ENCODE results near the gene NOP53. TPM values are rescaled to one million over a fixed set of nuclear protein-coding genes. Genes with fewer than 3 reads are reported as not detected.
A peak's percentile ranks its signal among the peaks of the same experiment; 100 is the strongest.

NOP53 gene
- total RNA-seq, 1 donor from 2014 or later = 89.9 TPM

DNA sequence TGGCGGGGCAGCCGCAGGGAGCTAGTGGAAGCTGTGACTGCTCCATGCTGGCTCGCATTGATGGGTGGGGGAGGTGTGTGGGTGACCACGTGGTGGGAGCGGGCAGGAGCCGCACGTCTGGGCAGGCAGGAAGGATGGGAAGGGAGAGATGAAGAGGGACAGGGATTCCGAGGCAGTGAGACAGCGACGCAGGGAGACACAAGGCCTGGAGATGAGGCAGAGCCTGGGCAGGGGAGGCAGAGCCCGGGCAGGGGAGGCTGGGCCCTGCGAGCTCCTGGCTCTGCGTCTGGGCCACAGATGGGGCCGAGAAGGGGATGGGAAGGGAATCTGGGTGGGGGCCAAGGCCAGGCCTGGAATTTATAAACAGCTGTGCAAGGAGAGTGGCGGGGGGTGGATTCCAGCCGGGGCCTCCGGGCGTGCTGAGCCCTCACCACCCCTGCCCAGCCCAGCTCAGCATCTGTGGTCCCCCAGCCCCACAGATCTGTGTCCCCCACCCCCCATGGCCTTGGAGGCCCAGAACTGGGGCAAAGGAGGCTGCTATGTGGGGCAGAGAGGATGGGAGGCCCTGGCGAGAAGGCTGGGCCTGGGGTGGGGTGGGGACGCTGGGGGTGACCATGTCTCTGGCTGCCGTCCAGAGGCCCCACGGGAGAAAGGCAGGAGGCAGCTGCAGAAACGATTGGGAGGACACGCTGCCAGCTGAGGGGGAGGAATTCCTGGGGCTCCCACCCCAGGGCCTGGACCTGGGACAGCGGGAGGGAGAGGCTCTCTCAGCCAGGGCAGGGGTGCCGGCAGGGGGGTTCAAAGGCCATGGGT lies 26.1 kb upstream of the NOP53 start:
- H3K27me3 ChIP-seq (ENCODE audit: insufficient read depth, low read length) = no peaks in the 10 kb centered on the region
- Mint-ChIP-seq H3K4me3 (ENCODE audit: unreplicated experiment) (peak overlapping the region; percentile 17), H3K4me1 (ENCODE audit: low read depth, unreplicated experiment) (peaks cover 35% of the 10 kb centered on the region), H3K27ac (ENCODE audit: unreplicated experiment) (peak overlapping the region; percentile 91), H3K9me3 (ENCODE audit: unreplicated experiment) (peaks cover 8% of the 10 kb centered on the region), H3K36me3 (ENCODE audit: low read depth, unreplicated experiment) (peaks cover 28% of the 10 kb centered on the region), H3K27me3 (ENCODE audit: low read depth, unreplicated experiment) (no peaks in the 10 kb centered on the region)
- peak overlapping the region; percentile 23 for H2AFZ ChIP-seq (ENCODE audit: low read depth, low read length)
- peaks cover 44% of the 10 kb centered on the region for H3K4me1 ChIP-seq (ENCODE audit: insufficient read depth, low read length)
- peak overlapping the region; percentile 6 for H3K4me3 ChIP-seq (ENCODE audit: insufficient read depth, low read depth, low read length)
- FAIRE-seq = peak; percentile 85
- peaks cover 33% of the 10 kb centered on the region for H4K20me1 ChIP-seq (ENCODE audit: insufficient read depth, low read length)
- no peak for TF ChIP-seq EZH2 (IDR thresholded peaks at IDR 0.05; ENCODE audit: insufficient read depth, low read length)
- peak overlapping the region; percentile 87 for H3K27ac ChIP-seq (ENCODE audit: low read depth, low read length)
- H3K79me2 ChIP-seq (ENCODE audit: insufficient read depth, low read length) = peaks cover 54% of the 10 kb centered on the region
- peak; percentile 96 for DNase-seq (ENCODE audit: low read depth)
- H3K36me3 ChIP-seq (ENCODE audit: insufficient read depth, low read length) = peaks cover 12% of the 10 kb centered on the region
- H3K9me3 ChIP-seq (ENCODE audit: insufficient read depth, low read depth, low read length) = no peaks in the 10 kb centered on the region
- peak overlapping the region; percentile 84 for H3K4me2 ChIP-seq (ENCODE audit: low read length)
- H3K9ac ChIP-seq (ENCODE audit: low read length) = peak overlapping the region; percentile 83

DNA sequence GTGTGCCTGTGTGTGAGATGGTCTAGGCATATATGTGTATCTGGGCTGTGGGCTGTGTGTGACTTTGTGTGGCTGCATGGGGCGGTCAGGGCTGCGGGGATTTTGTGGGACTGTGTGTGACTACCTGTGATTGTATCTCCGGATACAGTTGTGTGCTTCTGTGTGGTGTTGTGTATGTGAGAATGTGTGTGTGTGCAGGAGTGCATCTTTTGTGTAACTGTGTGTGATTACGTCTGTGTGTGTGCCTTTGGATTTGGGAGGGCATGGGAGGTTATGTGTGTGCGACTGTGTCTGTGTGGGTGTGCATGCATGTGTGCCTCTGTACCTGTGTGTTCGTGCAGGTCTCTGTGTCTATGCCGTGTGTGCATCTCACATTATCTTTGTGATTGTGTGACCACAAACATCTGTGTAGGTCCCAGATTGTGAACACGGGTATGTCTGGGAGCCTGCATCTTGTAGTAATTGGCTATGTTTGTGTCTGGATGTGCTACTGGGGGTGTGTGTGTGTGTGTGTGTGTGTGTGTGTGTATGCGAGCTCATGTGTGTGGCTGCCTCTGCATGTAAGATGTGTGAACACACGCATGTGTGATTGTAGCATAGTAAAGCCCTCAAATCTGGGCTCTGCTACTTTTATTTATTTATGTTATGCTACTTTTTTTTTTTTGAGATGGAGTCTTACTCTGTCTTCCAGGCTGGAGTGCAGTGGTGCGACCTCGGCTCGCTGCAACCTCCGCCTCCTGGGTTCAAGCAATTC lies 24.5 kb upstream of the NOP53 start:
- TF ChIP-seq EZH2 (IDR thresholded peaks at IDR 0.05; ENCODE audit: insufficient read depth, low read length) = no peak
- TF ChIP-seq, protein P1, sequence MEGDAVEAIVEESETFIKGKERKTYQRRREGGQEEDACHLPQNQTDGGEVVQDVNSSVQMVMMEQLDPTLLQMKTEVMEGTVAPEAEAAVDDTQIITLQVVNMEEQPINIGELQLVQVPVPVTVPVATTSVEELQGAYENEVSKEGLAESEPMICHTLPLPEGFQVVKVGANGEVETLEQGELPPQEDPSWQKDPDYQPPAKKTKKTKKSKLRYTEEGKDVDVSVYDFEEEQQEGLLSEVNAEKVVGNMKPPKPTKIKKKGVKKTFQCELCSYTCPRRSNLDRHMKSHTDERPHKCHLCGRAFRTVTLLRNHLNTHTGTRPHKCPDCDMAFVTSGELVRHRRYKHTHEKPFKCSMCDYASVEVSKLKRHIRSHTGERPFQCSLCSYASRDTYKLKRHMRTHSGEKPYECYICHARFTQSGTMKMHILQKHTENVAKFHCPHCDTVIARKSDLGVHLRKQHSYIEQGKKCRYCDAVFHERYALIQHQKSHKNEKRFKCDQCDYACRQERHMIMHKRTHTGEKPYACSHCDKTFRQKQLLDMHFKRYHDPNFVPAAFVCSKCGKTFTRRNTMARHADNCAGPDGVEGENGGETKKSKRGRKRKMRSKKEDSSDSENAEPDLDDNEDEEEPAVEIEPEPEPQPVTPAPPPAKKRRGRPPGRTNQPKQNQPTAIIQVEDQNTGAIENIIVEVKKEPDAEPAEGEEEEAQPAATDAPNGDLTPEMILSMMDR (IDR thresholded peaks at IDR 0.05; ENCODE audit: insufficient read depth, low read depth, low read length) = no peak

GRCh38 chr19:47723581-47723940 lies 21.8 kb upstream of the NOP53 start:
- Histone ChIP-seq H4K20me1 (ENCODE audit: insufficient read depth, low read length) (peaks cover 14% of the 10 kb centered on the region), H3K4me1 (ENCODE audit: insufficient read depth, low read length) (peaks cover 43% of the 10 kb centered on the region), H3K27me3 (ENCODE audit: insufficient read depth, low read length) (no peaks in the 10 kb centered on the region), H2AFZ (ENCODE audit: low read depth, low read length) (no peak overlapping the region), H3K9me3 (ENCODE audit: insufficient read depth, low read depth, low read length) (no peaks in the 10 kb centered on the region), H3K27ac (ENCODE audit: low read depth, low read length) (peak overlapping the region; percentile 90), H3K4me3 (ENCODE audit: insufficient read depth, low read depth, low read length) (peak overlapping the region; percentile 6), H3K9ac (ENCODE audit: low read length) (peak overlapping the region; percentile 74), H3K36me3 (ENCODE audit: insufficient read depth, low read length) (peaks cover 21% of the 10 kb centered on the region), H3K79me2 (ENCODE audit: insufficient read depth, low read length) (peaks cover 26% of the 10 kb centered on the region), H3K4me2 (ENCODE audit: low read length) (peak overlapping the region; percentile 67)
- DNase-seq (ENCODE audit: low read depth) = peak; percentile 92
- no peaks in the 10 kb centered on the region for H3K27me3 Mint-ChIP-seq (ENCODE audit: low read depth, unreplicated experiment)
- FAIRE-seq = no peak
- H3K9me3 Mint-ChIP-seq (ENCODE audit: unreplicated experiment) = no peaks in the 10 kb centered on the region
- H3K4me1 Mint-ChIP-seq (ENCODE audit: low read depth, unreplicated experiment) = peaks cover 26% of the 10 kb centered on the region
- TF ChIP-seq, protein P1 (IDR thresholded peaks at IDR 0.05; ENCODE audit: insufficient read depth, low read depth, low read length) = no peak
- no peak for TF ChIP-seq EZH2 (IDR thresholded peaks at IDR 0.05; ENCODE audit: insufficient read depth, low read length)
- peaks cover 21% of the 10 kb centered on the region for H3K36me3 Mint-ChIP-seq (ENCODE audit: low read depth, unreplicated experiment)
- no peak overlapping the region for H3K4me3 Mint-ChIP-seq (ENCODE audit: unreplicated experiment)
- H3K27ac Mint-ChIP-seq (ENCODE audit: unreplicated experiment) = peak overlapping the region; percentile 69

More for the DNA sequence above, 24.5 kb upstream of the NOP53 start:
- Histone ChIP-seq H4K20me1 (ENCODE audit: insufficient read depth, low read length) (peaks cover 20% of the 10 kb centered on the region), H3K27ac (ENCODE audit: low read depth, low read length) (no peak overlapping the region), H3K9me3 (ENCODE audit: insufficient read depth, low read depth, low read length) (no peaks in the 10 kb centered on the region), H2AFZ (ENCODE audit: low read depth, low read length) (no peak overlapping the region), H3K4me2 (ENCODE audit: low read length) (peak overlapping the region; percentile 84), H3K27me3 (ENCODE audit: insufficient read depth, low read length) (no peaks in the 10 kb centered on the region), H3K36me3 (ENCODE audit: insufficient read depth, low read length) (peaks cover 14% of the 10 kb centered on the region), H3K9ac (ENCODE audit: low read length) (peak overlapping the region; percentile 83), H3K4me1 (ENCODE audit: insufficient read depth, low read length) (peaks cover 44% of the 10 kb centered on the region), H3K4me3 (ENCODE audit: insufficient read depth, low read depth, low read length) (no peak overlapping the region), H3K79me2 (ENCODE audit: insufficient read depth, low read length) (peaks cover 43% of the 10 kb centered on the region)
- Mint-ChIP-seq H3K36me3 (ENCODE audit: low read depth, unreplicated experiment) (peaks cover 27% of the 10 kb centered on the region), H3K4me1 (ENCODE audit: low read depth, unreplicated experiment) (peaks cover 31% of the 10 kb centered on the region), H3K27ac (ENCODE audit: unreplicated experiment) (no peak overlapping the region), H3K4me3 (ENCODE audit: unreplicated experiment) (peak overlapping the region; percentile 47), H3K27me3 (ENCODE audit: low read depth, unreplicated experiment) (no peaks in the 10 kb centered on the region), H3K9me3 (ENCODE audit: unreplicated experiment) (peaks cover 3% of the 10 kb centered on the region)
- no peak for DNase-seq (ENCODE audit: low read depth)
- no peak for FAIRE-seq

Measured in astrocyte (in vitro differentiated cells and primary cell).